Cardiac septum (tissue), 1 donor: ENCODE measurements around the gene GPR78. TPM values are rescaled to one million over a fixed set of nuclear protein-coding genes. Genes with fewer than 3 reads are reported as not detected.

Experiments
- DNase-seq: peaks from one replicate; pipeline ENCODE4 v3.0.0-alpha.2; 2020; ENCODE audit warnings: low spot score
- intact Hi-C: fragments of 100-400 bp; cut with DNase I; formaldehyde crosslinking; loops from one replicate; pipeline ENCODE4 v1.14.0; 2022
- long read RNA-seq: library from polyadenylated mRNA; unstranded; transcript quantifications from one replicate; pipeline ENCODE4 v2.0.0, GENCODE V29; 2021
- total RNA-seq: library from RNA; stranded (reverse); fragmentation: NEBNext Ultra II Directional; extraction: Animal tissue kit (Norgen Biotek cat#: 25700); gene quantifications from one replicate; pipeline ENCODE4 v1.2.1, GENCODE V29; 2021
- donor health status: DM: no; HTN: no; CAD: no.

The GPR78 gene, protein sequence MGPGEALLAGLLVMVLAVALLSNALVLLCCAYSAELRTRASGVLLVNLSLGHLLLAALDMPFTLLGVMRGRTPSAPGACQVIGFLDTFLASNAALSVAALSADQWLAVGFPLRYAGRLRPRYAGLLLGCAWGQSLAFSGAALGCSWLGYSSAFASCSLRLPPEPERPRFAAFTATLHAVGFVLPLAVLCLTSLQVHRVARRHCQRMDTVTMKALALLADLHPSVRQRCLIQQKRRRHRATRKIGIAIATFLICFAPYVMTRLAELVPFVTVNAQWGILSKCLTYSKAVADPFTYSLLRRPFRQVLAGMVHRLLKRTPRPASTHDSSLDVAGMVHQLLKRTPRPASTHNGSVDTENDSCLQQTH
- not detected for total RNA-seq
- long read RNA-seq, partial matches to known transcripts = 0 of 1 reads
- long read RNA-seq, other reads (novel, unspliced or antisense) = 1 of 1 reads

DNA sequence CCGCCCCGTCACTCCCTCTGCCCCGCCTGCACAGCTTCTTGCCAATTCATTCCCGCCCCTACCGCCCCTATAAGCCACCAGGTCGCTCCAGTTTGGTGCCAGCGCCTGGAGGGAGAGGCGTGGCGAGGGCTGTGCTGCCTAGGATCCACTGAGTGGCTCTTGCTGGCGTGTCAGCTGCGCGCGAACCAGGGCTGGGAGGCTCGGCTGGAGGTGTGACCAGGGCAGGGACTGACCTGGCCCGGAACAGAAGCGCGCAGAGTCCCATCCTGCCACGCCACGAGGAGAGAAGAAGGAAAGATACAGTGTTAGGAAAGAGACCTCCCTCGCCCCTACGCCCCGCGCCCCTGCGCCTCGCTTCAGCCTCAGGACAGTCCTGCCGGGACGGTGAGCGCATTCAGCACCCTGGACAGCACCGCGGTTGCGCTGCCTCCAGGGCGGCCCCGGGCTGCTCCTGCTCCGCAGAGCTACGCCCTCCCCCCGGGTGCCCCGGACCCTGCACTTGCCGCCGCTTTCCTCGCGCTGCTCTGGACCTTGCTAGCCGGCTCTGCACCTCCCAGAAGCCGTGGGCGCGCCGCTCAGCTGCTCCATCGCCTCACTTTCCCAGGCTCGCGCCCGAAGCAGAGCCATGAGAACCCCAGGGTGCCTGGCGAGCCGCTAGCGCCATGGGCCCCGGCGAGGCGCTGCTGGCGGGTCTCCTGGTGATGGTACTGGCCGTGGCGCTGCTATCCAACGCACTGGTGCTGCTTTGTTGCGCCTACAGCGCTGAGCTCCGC, at the start of gene GPR78:
TSS of gene GPR78 (plus strand) at position 72 of the 773 bp plus-strand sequence. CDS start at position 663, 591 bp downstream.
- intact Hi-C loops = no loop called here
- DNase-seq = peak; percentile 74

DNA sequence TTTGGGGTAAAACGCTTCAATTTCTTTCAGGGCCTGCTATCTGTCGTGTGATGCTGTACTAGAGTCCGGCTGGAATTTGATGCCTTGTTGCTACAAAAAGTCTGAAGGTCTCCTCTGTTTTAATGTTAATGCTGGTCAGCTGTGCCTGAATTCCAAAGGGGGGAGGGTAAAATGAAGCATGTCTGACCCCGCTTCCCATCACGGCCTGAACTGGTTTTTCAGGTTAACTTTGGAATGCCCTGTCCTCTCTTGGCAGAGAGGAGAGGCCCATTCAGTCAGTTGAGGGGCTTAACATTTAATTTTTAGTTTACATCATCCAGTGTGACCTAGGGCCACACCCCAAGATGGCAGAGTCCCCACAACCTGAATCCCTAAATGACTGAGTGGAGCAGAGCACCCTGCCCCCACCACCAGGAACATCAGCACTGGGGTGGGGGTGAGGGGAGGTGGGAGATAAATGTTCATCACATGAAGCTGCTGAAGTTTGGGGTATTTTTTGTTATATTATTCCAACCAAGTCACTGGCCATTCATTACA, 47.9 kb upstream of the GPR78 start:
- intact Hi-C loops = no loop called here
- no peak for DNase-seq

DNA sequence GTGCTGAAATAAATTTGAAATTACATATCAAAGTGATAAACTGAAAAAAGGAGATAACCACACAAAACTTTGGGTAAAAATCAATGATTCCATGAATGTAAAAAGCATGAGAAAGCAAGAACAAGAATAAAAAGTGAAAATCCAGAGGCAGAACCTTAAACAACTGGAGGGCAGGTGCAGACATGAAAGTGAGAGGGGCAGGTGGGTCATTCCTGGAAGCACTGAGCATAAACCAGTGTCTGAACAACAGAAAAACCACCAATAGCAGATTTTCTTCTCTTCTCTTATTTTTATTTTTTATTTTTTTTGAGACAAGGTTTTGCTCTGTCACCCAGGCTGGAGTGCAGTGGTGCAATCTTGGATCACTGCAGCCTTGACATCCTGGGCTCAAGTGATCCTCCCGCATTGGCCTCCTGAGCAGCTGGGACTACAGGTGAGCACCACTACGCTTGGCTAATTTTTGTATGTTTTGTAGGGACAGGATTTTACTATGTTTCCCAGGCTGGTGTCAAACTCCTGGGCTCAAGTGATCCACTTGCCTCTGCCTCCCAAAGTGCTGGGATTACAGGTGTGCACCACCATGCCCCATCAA, 46.8 kb upstream of the GPR78 start:
- intact Hi-C loops = no loop called here
- DNase-seq = no peak

DNA sequence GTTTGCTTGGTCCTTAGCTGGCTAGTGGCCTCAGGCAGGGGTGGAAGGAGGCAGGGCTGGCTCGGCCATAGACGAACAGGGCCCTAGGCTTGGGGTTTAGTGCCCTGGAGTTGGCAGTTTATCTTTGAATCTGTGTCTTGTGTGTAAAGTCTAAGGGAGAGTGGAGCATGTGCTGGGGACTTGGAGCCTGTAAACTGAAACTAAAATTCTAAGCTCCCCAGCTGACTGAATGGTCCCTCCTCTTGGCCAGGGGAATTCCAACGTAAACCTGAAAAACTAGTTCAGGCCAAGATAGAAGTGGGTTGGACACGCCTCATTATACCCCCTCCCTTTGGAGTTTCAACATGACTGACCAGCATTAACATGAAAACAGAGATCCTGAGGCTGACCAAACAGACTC, 46.1 kb upstream of the GPR78 start:
- intact Hi-C loops = no loop called here
- no peak for DNase-seq

DNA sequence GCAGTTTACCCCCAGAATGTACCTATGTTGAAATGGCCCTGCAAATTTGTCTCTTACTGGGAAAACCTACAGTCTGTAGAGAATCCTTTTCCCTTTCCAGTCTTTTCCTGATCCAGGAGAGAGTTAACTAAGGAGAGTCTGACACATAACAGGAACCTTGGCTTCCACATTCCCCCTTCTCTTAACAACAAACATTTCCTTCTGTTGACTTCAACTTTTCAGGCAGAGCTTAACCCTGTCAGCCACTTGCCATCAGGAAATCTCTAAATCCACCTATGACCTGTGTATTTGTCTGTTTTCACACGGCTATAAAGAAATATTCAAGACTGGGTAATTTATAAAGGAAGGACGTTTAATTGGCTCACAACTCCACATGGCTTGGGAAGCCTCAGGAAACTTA, 45.6 kb upstream of the GPR78 start:
- DNase-seq = no peak
- intact Hi-C loops = no loop called here

DNA sequence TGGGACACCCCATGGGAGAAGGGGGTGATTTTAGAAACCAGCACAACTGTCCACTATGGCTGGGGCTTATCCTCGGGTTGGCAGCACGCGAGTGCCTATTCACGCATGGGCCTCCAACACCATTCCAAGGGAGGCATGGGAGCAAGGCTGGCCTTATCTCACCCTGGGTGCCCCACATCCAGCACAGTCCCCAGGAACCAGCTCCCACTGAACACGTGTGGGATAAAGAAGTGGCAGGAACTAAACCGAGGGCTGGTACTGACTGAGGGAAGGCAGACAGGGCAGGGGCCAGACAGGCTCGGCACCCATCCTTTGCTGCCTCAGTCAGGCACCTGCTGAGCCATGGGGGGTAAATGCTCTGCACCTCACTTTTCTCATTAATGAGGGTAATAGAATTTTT, 43.7 kb upstream of the GPR78 start:
- DNase-seq = no peak
- intact Hi-C loops = no loop called here

DNA sequence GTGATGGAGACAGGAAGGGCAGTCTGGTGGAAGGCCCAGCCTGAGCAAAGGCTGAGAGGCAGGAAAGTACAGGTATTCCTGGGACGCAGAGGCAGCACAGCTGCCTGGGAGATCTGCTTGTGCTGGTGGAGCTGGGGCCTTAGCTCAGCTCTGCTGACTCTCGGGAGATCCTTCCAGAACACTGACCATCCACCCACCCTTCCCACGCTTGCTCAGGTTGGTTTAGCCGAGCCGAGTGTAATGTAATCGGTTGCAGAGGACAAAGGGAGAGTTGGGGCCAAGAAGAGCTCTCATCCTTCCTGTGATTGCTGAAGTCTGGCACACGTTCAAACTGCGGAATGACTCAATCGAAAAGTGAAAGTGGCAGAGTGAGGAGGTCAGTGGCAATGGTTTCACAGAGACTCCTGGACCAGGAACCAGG, 43.1 kb upstream of the GPR78 start:
- DNase-seq = no peak
- intact Hi-C loops = no loop called here

DNA sequence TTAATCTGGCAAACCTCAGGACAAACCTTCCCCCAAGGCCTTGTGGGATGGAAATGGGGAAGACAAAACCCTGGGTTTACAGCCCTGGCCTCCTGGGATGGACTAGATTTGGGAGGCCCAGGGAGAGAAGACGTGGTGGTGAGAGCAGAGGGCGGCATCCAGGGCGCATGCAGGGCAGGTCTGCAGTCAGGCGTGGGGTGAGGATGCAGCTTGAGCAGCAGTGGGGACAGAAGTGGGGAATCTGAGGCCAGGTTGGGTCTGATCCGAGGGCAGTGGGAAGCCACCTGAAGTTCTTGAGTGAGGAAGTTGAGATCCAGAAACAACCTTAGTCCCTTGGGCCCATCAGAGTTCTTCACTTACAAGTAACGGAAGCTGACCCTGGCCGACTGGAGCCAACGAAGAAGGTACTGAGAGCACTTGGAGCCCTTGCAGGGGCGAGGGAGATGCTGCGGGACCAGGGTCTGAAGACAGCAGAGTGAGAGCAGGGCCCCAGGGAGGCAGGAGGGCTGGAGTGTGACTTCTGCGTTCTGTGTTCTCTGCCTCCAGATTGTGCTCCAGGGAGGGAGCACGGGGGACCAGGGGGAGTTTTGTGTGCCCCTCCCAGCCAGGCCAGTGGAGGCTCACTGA, 42.0 kb upstream of the GPR78 start:
- no peak for DNase-seq

GRCh38 chr4:8538703-8539567, 41.3 kb upstream of the GPR78 start:
- no peak for DNase-seq
- intact Hi-C loops = no loop called here

More for the DNA sequence above, 42.0 kb upstream of the GPR78 start:
- intact Hi-C loops = no loop called here

DNA sequence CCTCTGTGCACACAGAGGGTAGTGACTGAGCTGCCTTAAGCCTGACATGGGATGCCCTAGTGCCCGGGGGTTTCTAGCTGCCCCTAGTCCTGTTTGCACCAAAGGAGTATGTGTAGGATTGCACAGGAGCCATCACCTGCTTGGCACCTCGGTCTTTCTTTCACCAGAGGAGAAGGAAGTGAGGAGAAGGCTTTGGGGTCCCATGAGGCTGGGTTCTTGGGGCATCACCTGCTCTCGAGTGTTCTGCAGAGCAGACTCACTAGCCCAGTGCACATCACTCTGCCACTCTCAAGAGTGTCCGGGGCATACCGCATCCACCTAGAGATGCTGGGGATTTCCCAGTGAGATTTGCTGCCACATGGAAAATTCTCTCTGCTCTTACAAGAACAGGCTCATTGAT, 40.5 kb upstream of the GPR78 start:
- intact Hi-C loops = no loop called here
- DNase-seq = no peak

DNA sequence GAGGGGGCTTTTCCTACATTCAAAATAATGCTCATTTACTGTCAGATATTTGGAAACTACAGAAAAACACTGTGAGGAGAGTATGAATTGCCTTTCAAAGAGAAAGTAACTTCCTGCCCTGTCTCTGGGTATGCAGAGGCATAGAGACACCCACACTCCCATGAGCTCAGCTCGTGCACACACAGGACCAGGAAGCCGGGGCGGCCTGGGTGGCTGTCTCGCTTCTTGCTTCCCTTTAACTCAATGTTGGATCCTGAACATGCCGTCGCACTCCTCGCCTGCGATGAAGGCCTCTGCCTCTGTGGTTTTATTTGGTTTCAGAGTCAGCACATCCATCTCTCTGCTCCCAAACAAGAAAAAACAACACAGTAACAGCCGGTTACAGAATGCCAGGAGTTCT, 40.1 kb upstream of the GPR78 start:
- intact Hi-C loops = no loop called here
- DNase-seq = no peak

- intact Hi-C loops = no loop called here
- no peak for DNase-seq
Measured at GRCh38 chr4:8540586-8540985, 39.6 kb upstream of the GPR78 start.

DNA sequence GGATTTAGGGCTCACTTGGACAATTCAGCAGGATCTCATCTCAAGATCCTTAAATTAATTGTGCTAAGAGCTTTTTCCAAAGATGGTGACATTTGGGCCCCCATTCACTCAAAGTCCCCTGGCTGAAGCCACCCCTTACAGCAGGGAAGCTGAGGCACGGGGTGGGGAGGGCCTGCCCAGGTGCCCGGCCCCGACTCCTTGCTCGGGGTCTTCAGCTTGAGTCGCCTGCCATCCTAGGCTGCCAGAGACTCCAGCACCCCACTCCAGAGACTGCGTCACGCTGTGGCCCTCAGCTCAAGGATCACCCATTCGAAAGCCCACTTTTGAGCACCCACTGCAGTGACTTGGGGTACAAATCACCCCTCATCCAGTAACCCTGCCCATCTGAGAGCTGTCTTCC, 39.2 kb upstream of the GPR78 start:
- no peak for DNase-seq
- intact Hi-C loops = no loop called here

GRCh38 chr4:8541981-8542715, 38.0 kb upstream of the GPR78 start:
- intact Hi-C loops = no loop called here
- DNase-seq = peak; percentile 55

- intact Hi-C loops = no loop called here
- peak; percentile 70 for DNase-seq
Measured at GRCh38 chr4:8542776-8543525, 37.2 kb upstream of the GPR78 start.

- intact Hi-C loops = no loop called here
- no peak for DNase-seq
Measured at GRCh38 chr4:8543623-8544022, 36.6 kb upstream of the GPR78 start.

DNA sequence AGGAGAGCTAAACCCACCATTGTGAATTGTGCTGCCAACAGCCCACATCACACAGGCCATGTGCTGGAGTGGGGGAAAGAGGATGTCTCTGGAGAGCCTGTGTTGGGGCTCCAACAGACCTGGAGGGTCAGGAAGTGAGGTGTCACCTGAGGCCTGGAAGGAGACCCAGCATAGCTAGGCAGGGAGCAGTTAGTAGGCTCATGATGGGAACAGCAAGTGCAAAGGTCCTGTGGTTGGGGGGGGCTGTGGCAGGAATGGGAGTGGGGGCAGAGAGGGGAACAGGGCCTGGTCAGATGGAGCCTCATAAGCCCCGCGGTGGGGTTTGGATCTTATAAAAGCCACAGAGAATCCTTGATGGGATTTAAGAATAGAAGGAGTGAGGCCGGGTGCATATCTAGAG, 35.9 kb upstream of the GPR78 start:
- intact Hi-C loops = no loop called here
- DNase-seq = peak; percentile 38
